GM21529 (cell line): ENCODE results near the gene ZNF180.
"Not testable (repeated sequence)": the region's sequence is repeated elsewhere in the genome, so short reads cannot be mapped to it uniquely, and the experiment has no call there.

Source experiments
- ATAC-seq: cut with Tn5 transposase; IDR thresholded peaks from one replicate; pipeline ENCODE4 v1.9.1; 2021; ENCODE audit not compliant: unreplicated experiment

The ZNF180 gene

GRCh38 chr19:44499962-44500949 is at the start of gene ZNF180:
Gene ZNF180, minus strand, starts transcription at chr19:44500522. Its CDS starts 3,188 bp downstream, at chr19:44497334.
- peak; percentile 90 for ATAC-seq

GRCh38 chr19:44549507-44549906 is 49.2 kb upstream of the ZNF180 start:
- ATAC-seq, result no peak

GRCh38 chr19:44548736-44549135 is 48.4 kb upstream of the ZNF180 start:
- no peak for ATAC-seq

- ATAC-seq, result no peak
Measured at GRCh38 chr19:44544031-44544430, 43.7 kb upstream of the ZNF180 start.

- ATAC-seq, result no peak
Measured at GRCh38 chr19:44542671-44543070, 42.3 kb upstream of the ZNF180 start.

GRCh38 chr19:44540736-44541135 is 40.4 kb upstream of the ZNF180 start:
- no peak for ATAC-seq

GRCh38 chr19:44539991-44540390 is 39.7 kb upstream of the ZNF180 start:
- no peak for ATAC-seq

GRCh38 chr19:44539236-44539826 is 39.0 kb upstream of the ZNF180 start:
- no peak for ATAC-seq

GRCh38 chr19:44535361-44535760 is 35.0 kb upstream of the ZNF180 start:
- ATAC-seq, result not testable (repeated sequence)

- no peak for ATAC-seq
Measured at GRCh38 chr19:44532819-44533218, 32.5 kb upstream of the ZNF180 start.

GRCh38 chr19:44530777-44531176 is 30.5 kb upstream of the ZNF180 start:
- ATAC-seq, result no peak

- no peak for ATAC-seq
Measured at GRCh38 chr19:44529536-44529935, 29.2 kb upstream of the ZNF180 start, which contains the start of gene CEACAM20. Gene CEACAM20, minus strand, starts transcription at chr19:44529675. Its CDS starts 166 bp downstream, at chr19:44529509.

GRCh38 chr19:44527554-44527953 is 27.2 kb upstream of the ZNF180 start:
- no peak for ATAC-seq

- ATAC-seq, result no peak
Measured at GRCh38 chr19:44525721-44526430, 25.6 kb upstream of the ZNF180 start.

GRCh38 chr19:44521370-44521769 is 21.0 kb upstream of the ZNF180 start:
- no peak for ATAC-seq

- ATAC-seq, result no peak
Measured at GRCh38 chr19:44517146-44517545, 16.8 kb upstream of the ZNF180 start.

GRCh38 chr19:44515907-44516306 is 15.6 kb upstream of the ZNF180 start:
- ATAC-seq, result no peak

- ATAC-seq, result no peak
Measured at GRCh38 chr19:44515031-44515430, 14.7 kb upstream of the ZNF180 start.

GRCh38 chr19:44512326-44513298 is 12.3 kb upstream of the ZNF180 start:
- no peak for ATAC-seq

- no peak for ATAC-seq
Measured at GRCh38 chr19:44509478-44509877, 9.2 kb upstream of the ZNF180 start.
